Naive thymus-derived CD8-positive, alpha-beta T cell (primary cell): Measurements from ENCODE around the gene USPL1. TPM values are rescaled to one million over a fixed set of nuclear protein-coding genes. Genes with fewer than 3 reads are reported as not detected.

Experiments
- ATAC-seq, 2 donors: fragments of 150-1000 bp; cut with Tn5 transposase in 1 of 2; sonication (Bioruptor Pico), chemical (Tn5 transposase) in 1 of 2; 1 replicate in 1 of 2; 2 replicates in 1 of 2; pipeline ENCODE4 v1.10.0; 2021; ENCODE audit warnings: mild to moderate bottlenecking in 2 of 2, moderate library complexity in 2 of 2
- POLR2A ChIA-PET: fragments of 350-600 bp; sonication (Branson Sonifier 250); formaldehyde crosslinking; loops from one replicate; lab custom pipeline; 2021; ENCODE audit warnings: antibody characterized with exemption; lab: Charles Lee
- DNase-seq, 10 donors: peaks; one replicate each; pipeline versions ENCODE4 v3.0.0 to v3.0.0-alpha.2; 2020 to 2022
- H3K27ac Mint-ChIP-seq, 10 donors: one replicate each; pipeline ENCODE4 v1.8.0; 2020 to 2022; ENCODE audit warnings: mild to moderate bottlenecking in 10 of 10, mixed read lengths in 10 of 10, moderate library complexity in 4 of 10, inconsistent platforms in 1 of 10
- H3K27me3 Mint-ChIP-seq, 5 donors: one replicate each; pipeline ENCODE4 v1.8.0; 2021 to 2022; ENCODE audit warnings: mixed read lengths in 5 of 5
- H3K36me3 Mint-ChIP-seq, 3 donors: one replicate each; pipeline ENCODE4 v1.8.0; 2020 to 2022; ENCODE audit warnings: mixed read lengths in 3 of 3, mild to moderate bottlenecking in 2 of 3, inconsistent platforms in 1 of 3
- H3K4me1 Mint-ChIP-seq, 4 donors: one replicate each; pipeline ENCODE4 v1.8.0; 2021 to 2022; ENCODE audit warnings: mixed read lengths in 4 of 4
- H3K4me3 Mint-ChIP-seq, 10 donors: one replicate each; pipeline ENCODE4 v1.8.0; 2020 to 2022; ENCODE audit warnings: mild to moderate bottlenecking in 10 of 10, mixed read lengths in 10 of 10, moderate library complexity in 6 of 10, inconsistent platforms in 1 of 10
- H3K9me3 Mint-ChIP-seq, 9 donors: one replicate each; pipeline ENCODE4 v1.8.0; 2020 to 2022; ENCODE audit warnings: mixed read lengths in 9 of 9, mild to moderate bottlenecking in 3 of 9, inconsistent platforms in 1 of 9, moderate library complexity in 1 of 9
- polyA plus RNA-seq, 3 donors: library from polyadenylated mRNA; unstranded; fragments of 300-500 nt; fragmentation: Illumina TruSeq; gene quantifications; one replicate each; pipeline ENCODE4 v1.2.3, GENCODE V29; 2021
- total RNA-seq, 8 experiments: library from RNA in 2 of 8; stranded (reverse) in 2 of 8; gene quantifications; one replicate each; pipeline ENCODE4 v1.2.3 and lab custom pipeline; 2021 to 2026

The USPL1 gene
- total and polyA plus RNA-seq, 5 experiments from 2014 or later: 13.4 to 31.1 (median 17.6) TPM

- Mint-ChIP-seq H3K4me1 (peaks cover 0 to 19% (median 8%) of the 10 kb centered on the region in 4 donors), H3K4me3 (no peak overlapping the region), H3K9me3 (no peaks in the 10 kb centered on the region), H3K27me3 (peaks cover 0 to 3% (median 0%) of the 10 kb centered on the region in 5 donors), H3K36me3 (no peaks in the 10 kb centered on the region), H3K27ac (no peak overlapping the region)
- no peak for ATAC-seq
- no peak for DNase-seq
- POLR2A ChIA-PET: no interaction called here
These were observed 69.9 kb downstream of the USPL1 start for GRCh38 chr13:30687601-30688000.

- Mint-ChIP-seq H3K36me3 (no peaks in the 10 kb centered on the region), H3K27me3 (peaks cover under 1 to 6% (median 3%) of the 10 kb centered on the region in 5 donors), H3K4me3 (peak overlapping the region in 3 of 10 donors; percentile 2 to 73 (median 27)), H3K27ac (peak overlapping the region in 2 of 10 donors; percentile 15 to 55), H3K4me1 (peaks cover 0 to 19% (median 8%) of the 10 kb centered on the region in 4 donors), H3K9me3 (no peaks in the 10 kb centered on the region)
- ATAC-seq: no peak
- POLR2A ChIA-PET: no interaction called here
- DNase-seq: no peak
These were observed 72.0 kb downstream of the USPL1 start for GRCh38 chr13:30689752-30690151.

GRCh38 chr13:30690282-30691188 lies 72.8 kb downstream of the USPL1 start:
- POLR2A ChIA-PET: no interaction called here

GRCh38 chr13:30692113-30692512 lies 74.4 kb downstream of the USPL1 start:
- peaks cover 1 to 13% (median 10%) of the 10 kb centered on the region in 5 donors for H3K27me3 Mint-ChIP-seq
- H3K36me3 Mint-ChIP-seq: no peaks in the 10 kb centered on the region
- H3K27ac Mint-ChIP-seq: no peak overlapping the region
- H3K4me1 Mint-ChIP-seq: peaks cover 4 to 38% (median 22%) of the 10 kb centered on the region in 4 donors
- no peaks in the 10 kb centered on the region for H3K9me3 Mint-ChIP-seq
- DNase-seq (no peak), ATAC-seq (no peak)
- POLR2A ChIA-PET: no interaction called here
- no peak overlapping the region for H3K4me3 Mint-ChIP-seq

More at GRCh38 chr13:30690282-30691188, 72.8 kb downstream of the USPL1 start:
- ATAC-seq: peak; percentile 36 to 64
- H3K4me3 Mint-ChIP-seq: peak overlapping the region; percentile 55 to 86 (median 77)
- H3K27ac Mint-ChIP-seq: peak overlapping the region in 7 of 10 donors; percentile 12 to 87 (median 53)
- no peaks in the 10 kb centered on the region for H3K36me3 Mint-ChIP-seq
- H3K4me1 Mint-ChIP-seq: peaks cover 0 to 23% (median 10%) of the 10 kb centered on the region in 4 donors
- peaks cover 1 to 11% (median 7%) of the 10 kb centered on the region in 5 donors for H3K27me3 Mint-ChIP-seq
- peak in 2 of 10 donors; percentile 11 to 16 for DNase-seq
- no peaks in the 10 kb centered on the region for H3K9me3 Mint-ChIP-seq

GRCh38 chr13:30696278-30697176 lies 78.8 kb downstream of the USPL1 start:
- peaks cover 8 to 29% (median 16%) of the 10 kb centered on the region in 4 donors for H3K4me1 Mint-ChIP-seq
- POLR2A ChIA-PET: no interaction called here
- DNase-seq (no peak), ATAC-seq (no peak)
- peak overlapping the region in 3 of 10 donors; percentile 9 to 42 (median 36) for H3K27ac Mint-ChIP-seq
- peak overlapping the region in 5 of 10 donors; percentile 11 to 81 (median 37) for H3K4me3 Mint-ChIP-seq
- peaks cover 1 to 21% (median 15%) of the 10 kb centered on the region in 5 donors for H3K27me3 Mint-ChIP-seq
- no peaks in the 10 kb centered on the region for H3K36me3 Mint-ChIP-seq
- H3K9me3 Mint-ChIP-seq: no peaks in the 10 kb centered on the region

- no peak overlapping the region for H3K27ac Mint-ChIP-seq
- ATAC-seq (no peak), DNase-seq (no peak)
These were observed 79.6 kb downstream of the USPL1 start for GRCh38 chr13:30697177-30697953.

GRCh38 chr13:30697996-30698401 lies 80.3 kb downstream of the USPL1 start:
- no peak for ATAC-seq
- no peak overlapping the region for H3K4me3 Mint-ChIP-seq
- H3K4me1 Mint-ChIP-seq: peaks cover 8 to 26% (median 16%) of the 10 kb centered on the region in 4 donors
- no peak overlapping the region for H3K27ac Mint-ChIP-seq
- peaks cover 1 to 21% (median 13%) of the 10 kb centered on the region in 5 donors for H3K27me3 Mint-ChIP-seq
- H3K9me3 Mint-ChIP-seq: no peaks in the 10 kb centered on the region
- DNase-seq: no peak
- POLR2A ChIA-PET: no interaction called here
- no peaks in the 10 kb centered on the region for H3K36me3 Mint-ChIP-seq

More at GRCh38 chr13:30697177-30697953, 79.6 kb downstream of the USPL1 start:
- Mint-ChIP-seq H3K27me3 (peaks cover 1 to 21% (median 13%) of the 10 kb centered on the region in 5 donors), H3K4me3 (no peak overlapping the region), H3K4me1 (peaks cover 8 to 26% (median 16%) of the 10 kb centered on the region in 4 donors), H3K9me3 (no peaks in the 10 kb centered on the region), H3K36me3 (no peaks in the 10 kb centered on the region)
- POLR2A ChIA-PET: no interaction called here

- no peak overlapping the region for H3K4me3 Mint-ChIP-seq
- H3K27me3 Mint-ChIP-seq: peaks cover 1 to 21% (median 13%) of the 10 kb centered on the region in 5 donors
- H3K9me3 Mint-ChIP-seq: no peaks in the 10 kb centered on the region
- peaks cover 8 to 26% (median 16%) of the 10 kb centered on the region in 4 donors for H3K4me1 Mint-ChIP-seq
- no peak for DNase-seq
- ATAC-seq: no peak
- no peaks in the 10 kb centered on the region for H3K36me3 Mint-ChIP-seq
- POLR2A ChIA-PET: no interaction called here
- H3K27ac Mint-ChIP-seq: no peak overlapping the region
These were observed 80.8 kb downstream of the USPL1 start for GRCh38 chr13:30698488-30699005.

GRCh38 chr13:30700364-30700763 lies 82.6 kb downstream of the USPL1 start:
- POLR2A ChIA-PET: no interaction called here
- DNase-seq (no peak), ATAC-seq (no peak)
- H3K4me3 Mint-ChIP-seq: no peak overlapping the region
- no peaks in the 10 kb centered on the region for H3K36me3 Mint-ChIP-seq
- H3K4me1 Mint-ChIP-seq: peaks cover 8 to 24% (median 15%) of the 10 kb centered on the region in 4 donors
- no peaks in the 10 kb centered on the region for H3K9me3 Mint-ChIP-seq
- no peak overlapping the region for H3K27ac Mint-ChIP-seq
- peaks cover 0 to 18% (median 10%) of the 10 kb centered on the region in 5 donors for H3K27me3 Mint-ChIP-seq

- DNase-seq: no peak
- ATAC-seq: no peak
- POLR2A ChIA-PET: no interaction called here
- Mint-ChIP-seq H3K36me3 (no peaks in the 10 kb centered on the region), H3K27ac (no peak overlapping the region), H3K9me3 (no peaks in the 10 kb centered on the region), H3K27me3 (peaks cover 0 to 15% (median 5%) of the 10 kb centered on the region in 5 donors), H3K4me1 (peaks cover 0 to 7% (median 3%) of the 10 kb centered on the region in 4 donors), H3K4me3 (no peak overlapping the region)
These were observed 84.3 kb downstream of the USPL1 start for GRCh38 chr13:30702006-30702405.

GRCh38 chr13:30704596-30704995 lies 86.9 kb downstream of the USPL1 start:
- no peak overlapping the region for H3K4me3 Mint-ChIP-seq
- H3K27ac Mint-ChIP-seq: no peak overlapping the region
- H3K27me3 Mint-ChIP-seq: peaks cover 0 to 8% (median 0%) of the 10 kb centered on the region in 5 donors
- no peaks in the 10 kb centered on the region for H3K36me3 Mint-ChIP-seq
- ATAC-seq (no peak), DNase-seq (no peak)
- peaks cover 0 to 3% (median 1%) of the 10 kb centered on the region in 4 donors for H3K4me1 Mint-ChIP-seq
- no peaks in the 10 kb centered on the region for H3K9me3 Mint-ChIP-seq
- POLR2A ChIA-PET: interaction anchor here (1.0 to 1.2 kb wide), 2 partner anchors 20 to 43 kb away, joined by 3 read pairs; no protein-coding TSS in a partner anchor
